ENCODE results near the gene BAG3.

DNA sequence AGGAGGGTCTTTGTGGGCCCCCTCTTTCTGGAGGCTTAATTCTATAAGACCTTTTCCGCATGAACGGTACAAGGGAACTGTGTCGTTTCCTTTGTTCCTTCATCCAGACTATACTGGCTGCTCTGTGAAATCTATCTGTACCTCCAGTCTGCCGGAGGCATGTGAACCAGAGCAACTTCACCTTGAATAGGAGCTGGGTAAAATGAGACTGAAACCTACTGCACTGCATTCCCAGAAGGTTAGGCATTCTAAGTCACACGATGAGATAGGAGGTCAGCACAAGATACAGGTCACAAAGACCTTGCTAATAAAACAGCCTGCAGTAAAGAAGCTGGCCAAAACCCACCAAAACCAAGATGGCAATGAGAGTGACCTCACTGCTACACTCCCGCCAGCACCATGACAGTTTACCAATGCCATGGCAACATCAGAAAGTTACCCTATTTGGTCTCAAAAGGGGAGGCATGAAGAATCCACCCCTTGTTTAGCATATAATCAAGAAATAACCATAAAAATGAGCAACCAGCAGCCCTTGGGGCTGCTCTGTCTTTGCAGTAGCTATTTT lies 37.9 kb downstream of the BAG3 start:
- TF ChIP-seq SIN3A (IDR thresholded peaks at IDR 0.05; ENCODE audit: borderline replicate concordance, insufficient read depth, low read length), result no peak
- TF ChIP-seq, protein P1, sequence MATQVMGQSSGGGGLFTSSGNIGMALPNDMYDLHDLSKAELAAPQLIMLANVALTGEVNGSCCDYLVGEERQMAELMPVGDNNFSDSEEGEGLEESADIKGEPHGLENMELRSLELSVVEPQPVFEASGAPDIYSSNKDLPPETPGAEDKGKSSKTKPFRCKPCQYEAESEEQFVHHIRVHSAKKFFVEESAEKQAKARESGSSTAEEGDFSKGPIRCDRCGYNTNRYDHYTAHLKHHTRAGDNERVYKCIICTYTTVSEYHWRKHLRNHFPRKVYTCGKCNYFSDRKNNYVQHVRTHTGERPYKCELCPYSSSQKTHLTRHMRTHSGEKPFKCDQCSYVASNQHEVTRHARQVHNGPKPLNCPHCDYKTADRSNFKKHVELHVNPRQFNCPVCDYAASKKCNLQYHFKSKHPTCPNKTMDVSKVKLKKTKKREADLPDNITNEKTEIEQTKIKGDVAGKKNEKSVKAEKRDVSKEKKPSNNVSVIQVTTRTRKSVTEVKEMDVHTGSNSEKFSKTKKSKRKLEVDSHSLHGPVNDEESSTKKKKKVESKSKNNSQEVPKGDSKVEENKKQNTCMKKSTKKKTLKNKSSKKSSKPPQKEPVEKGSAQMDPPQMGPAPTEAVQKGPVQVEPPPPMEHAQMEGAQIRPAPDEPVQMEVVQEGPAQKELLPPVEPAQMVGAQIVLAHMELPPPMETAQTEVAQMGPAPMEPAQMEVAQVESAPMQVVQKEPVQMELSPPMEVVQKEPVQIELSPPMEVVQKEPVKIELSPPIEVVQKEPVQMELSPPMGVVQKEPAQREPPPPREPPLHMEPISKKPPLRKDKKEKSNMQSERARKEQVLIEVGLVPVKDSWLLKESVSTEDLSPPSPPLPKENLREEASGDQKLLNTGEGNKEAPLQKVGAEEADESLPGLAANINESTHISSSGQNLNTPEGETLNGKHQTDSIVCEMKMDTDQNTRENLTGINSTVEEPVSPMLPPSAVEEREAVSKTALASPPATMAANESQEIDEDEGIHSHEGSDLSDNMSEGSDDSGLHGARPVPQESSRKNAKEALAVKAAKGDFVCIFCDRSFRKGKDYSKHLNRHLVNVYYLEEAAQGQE (IDR thresholded peaks at IDR 0.05; ENCODE audit: insufficient read depth in 1 of 2, low read depth in 2 of 2, low read length in 2 of 2), result no peak
- TF ChIP-seq POLR2AphosphoS5 (IDR thresholded peaks at IDR 0.05; ENCODE audit: low read depth, low read length), result no peak
- no peak for TF ChIP-seq TAF1 (IDR thresholded peaks at IDR 0.05; ENCODE audit: borderline replicate concordance, insufficient read depth, low read length)
- no peak for TF ChIP-seq FOXP2 (optimal IDR thresholded peaks at IDR 0.05; ENCODE audit: borderline replicate concordance, extremely low read depth, extremely low read length, insufficient read depth)
